Vagina (tissue), 2 donors: Measurements from ENCODE around the gene ARID1B. TPM values are rescaled to one million over a fixed set of nuclear protein-coding genes. Genes with fewer than 3 reads are reported as not detected.

ENCODE experiments used
- DNase-seq, 2 donors: peaks; one replicate each; pipeline ENCODE4 v3.0.0-alpha.2; 2017; ENCODE audit errors: extremely low spot score in 2 of 2
- H3K27ac ChIP-seq: fragments of 200-600 bp; sonication (generic); one replicate; pipeline ENCODE4 v1.5.1; 2019
- H3K27me3 ChIP-seq: fragments of 200-600 bp; sonication (generic); one replicate; pipeline ENCODE4 v1.5.1; 2019
- H3K36me3 ChIP-seq, 2 donors: fragments of 200-600 bp; sonication (generic); one replicate each; pipeline ENCODE4 v1.5.1; 2017 to 2019
- H3K4me1 ChIP-seq: fragments of 200-600 bp; sonication (generic); one replicate; pipeline ENCODE4 v1.5.1; 2019
- H3K4me3 ChIP-seq, 2 donors: fragments of 200-600 bp; sonication (generic); 1 replicate in 1 of 2; 2 replicates in 1 of 2; pipeline ENCODE4 v1.5.1; 2016 to 2019
- H3K9me3 ChIP-seq: fragments of 200-600 bp; sonication (generic); one replicate; pipeline ENCODE4 v1.5.1; 2019
- CTCF ChIP-seq, 3 experiments: fragments of 450-650 bp in 2 of 3; fragments of 200-600 bp in 1 of 3; sonication (generic) in 1 of 3; IDR thresholded peaks; one replicate each; pipeline ENCODE4 v1.5.1; 2017 to 2019; ENCODE audit warnings: antibody characterized with exemption in 3 of 3, mild to moderate bottlenecking in 2 of 3, moderate library complexity in 2 of 3
- POLR2A ChIP-seq, 2 donors: fragments of 450-650 bp; IDR thresholded peaks; one replicate each; pipeline ENCODE4 v1.6.1; 2017; ENCODE audit warnings: antibody characterized with exemption in 2 of 2, mild to moderate bottlenecking in 2 of 2, moderate library complexity in 2 of 2
- POLR2AphosphoS5 ChIP-seq, 2 donors: sonication (generic); formaldehyde crosslinking; IDR thresholded peaks; one replicate each; pipeline ENCODE4 v1.9.0; 2017; ENCODE audit warnings: antibody characterized with exemption in 2 of 2, mild to moderate bottlenecking in 2 of 2, low read depth in 1 of 2; ENCODE audit not compliant: insufficient read depth in 1 of 2
- intact Hi-C: fragments of 100-400 bp; cut with DNase I; formaldehyde crosslinking; loops from one replicate; pipeline ENCODE4 v1.15.1; 2023
- total RNA-seq: library from RNA; depleted of rRNA; stranded (reverse); fragments of >200 nt; gene quantifications from one replicate; pipeline ENCODE4 v1.2.3, GENCODE V29; 2016

The ARID1B gene
- total RNA-seq, 1 donor from 2014 or later, result 141 TPM

GRCh38 chr6:157169656-157170055 lies 392.5 kb downstream of the ARID1B start:
- DNase-seq, result no peak
- TF ChIP-seq POLR2AphosphoS5 (IDR thresholded peaks at IDR 0.05; ENCODE audit: insufficient read depth in 1 of 2, low read depth in 1 of 2) (no peak), POLR2A (IDR thresholded peaks at IDR 0.05) (no peak), CTCF (IDR thresholded peaks at IDR 0.05) (no peak)
- H3K36me3 ChIP-seq, result peaks cover 0 to 6% of the 10 kb centered on the region in 2 donors
- no peak overlapping the region for H3K4me3 ChIP-seq
- no peaks in the 10 kb centered on the region for H3K9me3 ChIP-seq
- intact Hi-C loops, result no loop called here
- no peaks in the 10 kb centered on the region for H3K27me3 ChIP-seq
- H3K4me1 ChIP-seq, result no peaks in the 10 kb centered on the region
- no peak overlapping the region for H3K27ac ChIP-seq

- DNase-seq, result no peak
- Histone ChIP-seq H3K27ac (no peak overlapping the region), H3K36me3 (peaks cover 0 to 6% of the 10 kb centered on the region in 2 donors), H3K9me3 (no peaks in the 10 kb centered on the region), H3K27me3 (no peaks in the 10 kb centered on the region), H3K4me1 (no peaks in the 10 kb centered on the region), H3K4me3 (no peak overlapping the region)
- TF ChIP-seq POLR2A (IDR thresholded peaks at IDR 0.05), result no peak
- TF ChIP-seq CTCF (IDR thresholded peaks at IDR 0.05), result no peak
- no peak for TF ChIP-seq POLR2AphosphoS5 (IDR thresholded peaks at IDR 0.05; ENCODE audit: insufficient read depth in 1 of 2, low read depth in 1 of 2)
- intact Hi-C loops, result no loop called here
These were observed 393.4 kb downstream of the ARID1B start for GRCh38 chr6:157170535-157170934.

- no peak overlapping the region for H3K4me3 ChIP-seq
- H3K27ac ChIP-seq, result no peak overlapping the region
- no peak for TF ChIP-seq POLR2AphosphoS5 (IDR thresholded peaks at IDR 0.05; ENCODE audit: insufficient read depth in 1 of 2, low read depth in 1 of 2)
- no peak for TF ChIP-seq CTCF (IDR thresholded peaks at IDR 0.05)
- no peak for TF ChIP-seq POLR2A (IDR thresholded peaks at IDR 0.05)
- intact Hi-C loops, result no loop called here
- no peaks in the 10 kb centered on the region for H3K9me3 ChIP-seq
- H3K27me3 ChIP-seq, result no peaks in the 10 kb centered on the region
- no peak for DNase-seq
- peaks cover 0 to 6% of the 10 kb centered on the region in 2 donors for H3K36me3 ChIP-seq
- H3K4me1 ChIP-seq, result no peaks in the 10 kb centered on the region
These were observed 394.6 kb downstream of the ARID1B start for GRCh38 chr6:157171801-157172200.

- Histone ChIP-seq H3K27ac (no peak overlapping the region), H3K9me3 (no peaks in the 10 kb centered on the region), H3K36me3 (peaks cover 0 to 6% of the 10 kb centered on the region in 2 donors), H3K4me3 (no peak overlapping the region), H3K27me3 (no peaks in the 10 kb centered on the region), H3K4me1 (no peaks in the 10 kb centered on the region)
- no peak for TF ChIP-seq POLR2AphosphoS5 (IDR thresholded peaks at IDR 0.05; ENCODE audit: insufficient read depth in 1 of 2, low read depth in 1 of 2)
- DNase-seq, result no peak
- intact Hi-C loops, result no loop called here
These were observed 395.1 kb downstream of the ARID1B start for GRCh38 chr6:157172231-157172701.

- TF ChIP-seq CTCF (IDR thresholded peaks at IDR 0.05), result no peak
- TF ChIP-seq POLR2A (IDR thresholded peaks at IDR 0.05), result no peak
- no peak for TF ChIP-seq POLR2AphosphoS5 (IDR thresholded peaks at IDR 0.05; ENCODE audit: insufficient read depth in 1 of 2, low read depth in 1 of 2)
- Histone ChIP-seq H3K27ac (no peak overlapping the region), H3K4me1 (no peaks in the 10 kb centered on the region), H3K4me3 (no peak overlapping the region), H3K9me3 (no peaks in the 10 kb centered on the region), H3K27me3 (no peaks in the 10 kb centered on the region), H3K36me3 (peaks cover 0 to 6% of the 10 kb centered on the region in 2 donors)
- intact Hi-C loops, result no loop called here
- DNase-seq, result no peak
These were observed 395.8 kb downstream of the ARID1B start for GRCh38 chr6:157172830-157173536.
